ENCODE measurements around the gene ZFYVE21.

Gene ZFYVE21

GRCh38 chr14:103705504-103706284, 9.9 kb upstream of the ZFYVE21 start:
- DNase-seq (ENCODE audit: low spot score), result no peak

- DNase-seq (ENCODE audit: low spot score), result no peak
Measured at GRCh38 chr14:103706551-103707328, 8.9 kb upstream of the ZFYVE21 start.

- DNase-seq (ENCODE audit: low spot score), result no peak
Measured at GRCh38 chr14:103707329-103708263, 8.0 kb upstream of the ZFYVE21 start.

GRCh38 chr14:103708750-103709187, 6.8 kb upstream of the ZFYVE21 start:
- DNase-seq (ENCODE audit: low spot score), result no peak

GRCh38 chr14:103709814-103710213, 5.8 kb upstream of the ZFYVE21 start:
- no peak for DNase-seq (ENCODE audit: low spot score)

GRCh38 chr14:103710771-103711377, 4.7 kb upstream of the ZFYVE21 start:
- DNase-seq (ENCODE audit: low spot score), result no peak

- DNase-seq (ENCODE audit: low spot score), result no peak
Measured at GRCh38 chr14:103711516-103712431, 3.8 kb upstream of the ZFYVE21 start.

GRCh38 chr14:103712633-103713247, 2.9 kb upstream of the ZFYVE21 start:
- no peak for DNase-seq (ENCODE audit: low spot score)

GRCh38 chr14:103713304-103714062, 2.1 kb upstream of the ZFYVE21 start:
- no peak for DNase-seq (ENCODE audit: low spot score)

- DNase-seq (ENCODE audit: low spot score), result no peak
Measured at GRCh38 chr14:103714063-103714724, 1.4 kb upstream of the ZFYVE21 start.

- DNase-seq (ENCODE audit: low spot score), result peak; percentile 80
Measured at GRCh38 chr14:103716091-103716801, 636 bp downstream of the ZFYVE21 start.

- no peak for DNase-seq (ENCODE audit: low spot score)
Measured at GRCh38 chr14:103716899-103717411, 1.3 kb downstream of the ZFYVE21 start.

- peak; percentile 53 for DNase-seq (ENCODE audit: low spot score)
Measured at GRCh38 chr14:103718572-103718971, 3.0 kb downstream of the ZFYVE21 start.

GRCh38 chr14:103719751-103720150, 4.1 kb downstream of the ZFYVE21 start:
- no peak for DNase-seq (ENCODE audit: low spot score)

GRCh38 chr14:103721334-103722120, 5.9 kb downstream of the ZFYVE21 start:
- DNase-seq (ENCODE audit: low spot score), result no peak

GRCh38 chr14:103723748-103724081, 8.1 kb downstream of the ZFYVE21 start:
- no peak for DNase-seq (ENCODE audit: low spot score)

- peak; percentile 64 for DNase-seq (ENCODE audit: low spot score)
Measured at GRCh38 chr14:103724116-103724515, 8.5 kb downstream of the ZFYVE21 start.

Data from AG08396 (cell line).